ENCODE results near the gene CUL1. TPM values are rescaled to one million over a fixed set of nuclear protein-coding genes. Genes with fewer than 3 reads are reported as not detected.

Gene CUL1
- total RNA-seq, 4 donors from 2014 or later, result 24.5 to 56.6 (median 45.9) TPM

DNA sequence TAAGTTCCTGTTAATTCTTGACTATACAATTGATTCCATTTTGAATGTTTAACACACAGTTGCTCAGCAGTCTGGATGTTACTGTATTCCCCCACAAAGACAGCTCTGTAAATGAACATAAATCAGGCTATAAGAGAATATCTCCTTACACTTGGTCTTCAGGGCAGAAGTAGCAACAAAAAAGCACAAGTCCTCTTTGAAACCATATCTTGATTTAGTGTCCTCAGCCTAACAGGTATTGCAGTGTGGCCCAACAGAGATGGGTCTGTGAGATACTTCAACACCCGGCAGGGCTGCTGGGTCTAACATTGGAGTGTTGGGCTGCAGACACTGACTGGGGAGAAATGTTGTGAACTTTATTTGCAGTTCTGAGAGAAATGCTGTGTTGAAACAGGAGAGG is 75.8 kb downstream of the CUL1 start:
- H3K4me3 ChIP-seq, result no peak overlapping the region
- TF ChIP-seq POLR2A (IDR thresholded peaks at IDR 0.05), result no peak
- TF ChIP-seq, protein P1, sequence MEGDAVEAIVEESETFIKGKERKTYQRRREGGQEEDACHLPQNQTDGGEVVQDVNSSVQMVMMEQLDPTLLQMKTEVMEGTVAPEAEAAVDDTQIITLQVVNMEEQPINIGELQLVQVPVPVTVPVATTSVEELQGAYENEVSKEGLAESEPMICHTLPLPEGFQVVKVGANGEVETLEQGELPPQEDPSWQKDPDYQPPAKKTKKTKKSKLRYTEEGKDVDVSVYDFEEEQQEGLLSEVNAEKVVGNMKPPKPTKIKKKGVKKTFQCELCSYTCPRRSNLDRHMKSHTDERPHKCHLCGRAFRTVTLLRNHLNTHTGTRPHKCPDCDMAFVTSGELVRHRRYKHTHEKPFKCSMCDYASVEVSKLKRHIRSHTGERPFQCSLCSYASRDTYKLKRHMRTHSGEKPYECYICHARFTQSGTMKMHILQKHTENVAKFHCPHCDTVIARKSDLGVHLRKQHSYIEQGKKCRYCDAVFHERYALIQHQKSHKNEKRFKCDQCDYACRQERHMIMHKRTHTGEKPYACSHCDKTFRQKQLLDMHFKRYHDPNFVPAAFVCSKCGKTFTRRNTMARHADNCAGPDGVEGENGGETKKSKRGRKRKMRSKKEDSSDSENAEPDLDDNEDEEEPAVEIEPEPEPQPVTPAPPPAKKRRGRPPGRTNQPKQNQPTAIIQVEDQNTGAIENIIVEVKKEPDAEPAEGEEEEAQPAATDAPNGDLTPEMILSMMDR (IDR thresholded peaks at IDR 0.05), result no peak
- intact Hi-C loops (cut with DNase I), result no loop called here
- no peaks in the 10 kb centered on the region for H3K27me3 ChIP-seq
- no peaks in the 10 kb centered on the region for H3K9me3 ChIP-seq
- no peak overlapping the region for H3K27ac ChIP-seq
- no peaks in the 10 kb centered on the region for H3K4me1 ChIP-seq
- DNase-seq, result no peak
- H3K36me3 ChIP-seq, result peaks cover 0 to 91% (median 36%) of the 10 kb centered on the region in 3 donors
- WGBS, 2 donors, result 100% methylated on average over 1 of the region's 1 CpG

DNA sequence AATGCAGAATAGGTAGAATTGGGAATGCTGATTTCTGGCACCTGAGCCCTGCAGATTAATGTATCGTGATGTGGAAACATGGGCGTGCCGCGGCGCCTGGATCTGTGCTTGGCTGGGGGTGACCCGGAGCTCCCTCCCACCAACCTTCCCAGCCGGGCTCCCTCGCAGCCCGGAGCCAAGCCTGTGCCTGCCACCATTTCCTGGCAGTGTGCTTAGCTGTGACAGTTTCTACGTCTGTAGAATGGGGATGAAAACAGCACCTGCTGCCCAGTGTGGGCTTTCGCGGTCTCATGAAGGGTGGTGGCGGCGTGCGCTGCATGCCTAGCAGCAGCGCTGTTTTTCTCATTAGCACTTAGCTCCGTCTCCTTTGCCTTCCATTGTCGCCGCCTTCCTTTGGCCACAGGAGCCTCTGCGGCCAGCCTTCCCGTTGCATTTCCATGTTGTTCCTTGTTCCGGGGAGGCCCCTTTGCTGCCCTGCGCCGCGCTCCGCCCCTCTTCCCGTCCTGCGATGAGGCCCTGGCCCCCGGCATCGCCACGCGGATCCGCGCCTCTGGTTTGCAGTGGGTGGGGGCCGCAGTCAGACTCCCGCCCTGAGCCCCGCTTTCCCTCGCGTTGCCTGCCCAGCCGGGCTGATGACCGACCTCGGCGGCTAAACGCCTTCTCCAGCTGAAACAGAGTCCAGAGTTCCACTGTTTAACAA is 84.2 kb downstream of the CUL1 start:
- WGBS, 2 donors, result 88 to 89% methylated on average over 28 to 37 of the region's 44 CpGs
- H3K36me3 ChIP-seq, result peaks cover 0 to 93% (median 24%) of the 10 kb centered on the region in 3 donors
- intact Hi-C loops (cut with DNase I), result no loop called here

DNA sequence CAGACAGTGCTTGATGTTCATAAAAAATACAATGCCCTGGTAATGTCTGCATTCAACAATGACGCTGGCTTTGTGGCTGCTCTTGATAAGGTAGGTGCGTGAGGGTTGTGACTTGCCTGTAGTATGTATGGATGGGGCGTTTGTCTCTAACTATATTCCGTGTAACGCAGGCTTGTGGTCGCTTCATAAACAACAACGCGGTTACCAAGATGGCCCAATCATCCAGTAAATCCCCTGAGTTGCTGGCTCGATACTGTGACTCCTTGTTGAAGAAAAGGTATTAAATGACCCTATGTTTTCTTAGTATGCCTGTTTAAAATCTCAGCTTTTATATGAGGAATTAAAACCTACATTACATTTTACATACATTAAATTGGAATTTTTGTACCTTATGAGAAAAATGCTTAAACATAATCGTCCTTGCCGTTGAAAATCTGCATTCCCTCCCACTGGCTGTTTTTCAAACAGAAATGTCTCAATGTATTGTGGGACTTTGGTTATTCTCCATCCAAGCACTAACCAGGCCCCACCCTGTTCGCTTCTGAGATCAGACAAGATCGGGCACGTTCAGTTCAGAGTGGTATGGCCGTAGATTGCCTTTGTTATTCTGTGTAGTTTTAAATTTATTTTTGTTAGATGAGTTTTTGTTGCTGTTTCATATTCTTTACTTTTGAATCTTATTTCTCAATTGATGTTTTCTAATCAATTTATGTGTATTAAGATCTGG is 85.3 kb downstream of the CUL1 start:
- no peaks in the 10 kb centered on the region for H3K27me3 ChIP-seq
- peaks cover 4 to 16% (median 5%) of the 10 kb centered on the region in 3 donors for H3K4me1 ChIP-seq
- no peak overlapping the region for H3K4me3 ChIP-seq
- peaks cover 6 to 94% (median 23%) of the 10 kb centered on the region in 3 donors for H3K36me3 ChIP-seq
- 58 to 70% methylated on average over 15 of the region's 15 CpGs for WGBS, 2 donors
- no peaks in the 10 kb centered on the region for H3K9me3 ChIP-seq
- DNase-seq, result no peak
- peak overlapping the region in 3 of 4 donors; percentile 38 to 54 (median 46) for H3K27ac ChIP-seq
- TF ChIP-seq POLR2A (IDR thresholded peaks at IDR 0.05), result no peak
- TF ChIP-seq, protein P1 (IDR thresholded peaks at IDR 0.05), result no peak
- intact Hi-C loops (cut with DNase I), result no loop called here

More for the DNA sequence above, 84.2 kb downstream of the CUL1 start:
- peak overlapping the region in 1 of 4 donors; percentile 46 for H3K27ac ChIP-seq
- H3K9me3 ChIP-seq, result no peaks in the 10 kb centered on the region
- TF ChIP-seq, protein P1 (IDR thresholded peaks at IDR 0.05), result no peak
- TF ChIP-seq POLR2A (IDR thresholded peaks at IDR 0.05), result no peak
- peaks cover 4 to 16% (median 5%) of the 10 kb centered on the region in 3 donors for H3K4me1 ChIP-seq
- H3K27me3 ChIP-seq, result no peaks in the 10 kb centered on the region
- H3K4me3 ChIP-seq, result no peak overlapping the region
- no peak for DNase-seq

DNA sequence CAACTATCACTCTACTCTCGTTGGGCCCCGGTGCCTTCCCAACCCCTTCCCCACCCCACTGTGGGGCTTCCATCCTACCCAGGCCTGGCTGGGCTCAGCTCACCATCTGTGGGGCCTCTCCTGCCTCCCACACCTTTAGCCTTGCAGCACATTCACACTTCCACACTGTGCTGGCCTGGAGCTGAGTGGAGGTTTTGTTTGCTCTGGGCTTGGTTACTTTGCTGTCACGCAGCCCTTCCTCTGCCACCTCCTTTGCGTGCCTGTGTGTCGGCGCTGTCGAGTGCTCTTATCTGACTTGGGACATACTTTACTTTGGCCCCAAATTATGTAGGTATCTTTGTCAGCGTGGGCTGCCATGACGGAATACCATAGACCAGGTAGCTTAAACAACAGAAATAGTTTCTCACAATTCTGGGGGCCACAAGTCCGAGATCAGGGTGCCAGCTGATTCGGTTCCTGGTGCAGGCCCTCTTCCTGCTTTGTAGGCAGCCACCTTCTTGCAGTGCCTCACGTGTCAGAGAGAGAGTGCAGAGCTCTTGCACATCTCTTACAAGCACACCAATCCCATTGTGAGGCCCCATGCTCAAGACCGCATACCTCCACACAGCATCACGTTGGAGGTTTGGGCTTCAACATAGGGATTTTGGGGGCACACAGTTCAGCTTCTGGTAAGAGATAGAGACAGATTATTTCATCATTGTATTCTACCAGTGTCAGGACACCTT is 89.0 kb downstream of the CUL1 start:
- Histone ChIP-seq H3K27me3 (no peaks in the 10 kb centered on the region), H3K36me3 (peaks cover 6 to 94% (median 44%) of the 10 kb centered on the region in 3 donors), H3K4me1 (peaks cover 4 to 16% (median 5%) of the 10 kb centered on the region in 3 donors), H3K9me3 (no peaks in the 10 kb centered on the region), H3K4me3 (no peak overlapping the region), H3K27ac (no peak overlapping the region)
- no peak for DNase-seq
- WGBS, 2 donors, result 91 to 94% methylated on average over 8 to 11 of the region's 14 CpGs
- intact Hi-C loops (cut with DNase I), result no loop called here
- TF ChIP-seq POLR2A (IDR thresholded peaks at IDR 0.05), result no peak
- TF ChIP-seq, protein P1 (IDR thresholded peaks at IDR 0.05), result no peak
